HG03439 (cell line): ENCODE data around the gene IBA57.
"Not testable (repeated sequence)": the region's sequence is repeated elsewhere in the genome, so short reads cannot be mapped to it uniquely, and the experiment has no call there.

Experiments used
- ATAC-seq: cut with Tn5 transposase; IDR thresholded peaks from one replicate; pipeline ENCODE4 v1.9.1; 2021; ENCODE audit warnings: mild to moderate bottlenecking, moderate library complexity; ENCODE audit not compliant: unreplicated experiment

The IBA57 gene

GRCh38 chr1:228224198-228225164 lies 58.9 kb downstream of the IBA57 start:
- ATAC-seq: no peak

- no peak for ATAC-seq
Observed at GRCh38 chr1:228225165-228225710, 59.6 kb downstream of the IBA57 start.

GRCh38 chr1:228225740-228226139 lies 60.1 kb downstream of the IBA57 start:
- ATAC-seq: no peak

- no peak for ATAC-seq
Observed at GRCh38 chr1:228226141-228226874, 60.7 kb downstream of the IBA57 start.

GRCh38 chr1:228226956-228227791 lies 61.6 kb downstream of the IBA57 start:
- no peak for ATAC-seq

GRCh38 chr1:228228147-228228546 lies 62.5 kb downstream of the IBA57 start:
- ATAC-seq: not testable (repeated sequence)

- no peak for ATAC-seq
Observed at GRCh38 chr1:228228601-228229074, 63.0 kb downstream of the IBA57 start.

- no peak for ATAC-seq
Observed at GRCh38 chr1:228231189-228231588, 65.6 kb downstream of the IBA57 start.
